HG02870 (cell line): Measurements from ENCODE around the gene PABPC4L.
"Not testable (repeated sequence)": the region's sequence is repeated elsewhere in the genome, so short reads cannot be mapped to it uniquely, and the experiment has no call there.

Source experiments
- ATAC-seq: cut with Tn5 transposase; IDR thresholded peaks from one replicate; pipeline ENCODE4 v1.9.1; 2021; ENCODE audit warnings: mild to moderate bottlenecking, moderate library complexity; ENCODE audit not compliant: unreplicated experiment

Gene PABPC4L

GRCh38 chr4:134201216-134202161 lies at the start of gene PABPC4L:
TSS of gene PABPC4L (minus strand) at chr4:134201789. CDS start at chr4:134201019, 770 bp downstream.
- no peak for ATAC-seq

GRCh38 chr4:134251322-134251721 lies 49.7 kb upstream of the PABPC4L start:
- no peak for ATAC-seq

- ATAC-seq, result no peak
Measured at GRCh38 chr4:134243742-134244713, 42.4 kb upstream of the PABPC4L start.

- ATAC-seq, result no peak
Measured at GRCh38 chr4:134219043-134219442, 17.5 kb upstream of the PABPC4L start.

DNA sequence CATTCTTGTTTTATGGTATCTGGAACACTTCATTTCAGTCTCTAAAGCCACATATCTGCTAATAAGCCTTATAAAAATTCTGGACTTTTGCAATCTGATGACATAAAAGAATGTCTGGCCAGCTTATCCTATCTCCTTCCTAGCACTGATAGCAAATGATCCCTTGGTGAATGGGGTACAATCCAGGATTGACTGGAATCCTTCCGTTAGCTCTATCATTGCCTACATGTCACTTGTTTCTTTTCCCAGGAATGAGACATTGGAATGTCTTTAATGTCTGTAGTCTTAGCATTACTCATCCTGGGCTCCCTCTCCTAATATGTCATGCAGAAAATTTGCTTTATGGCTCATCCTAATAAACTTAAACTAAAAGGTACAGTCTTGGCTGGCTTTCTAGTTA lies 14.8 kb upstream of the PABPC4L start:
- no peak for ATAC-seq

- ATAC-seq, result no peak
Measured at GRCh38 chr4:134215620-134216344, 14.2 kb upstream of the PABPC4L start.

GRCh38 chr4:134207955-134208354 lies 6.4 kb upstream of the PABPC4L start:
- not testable (repeated sequence) for ATAC-seq

DNA sequence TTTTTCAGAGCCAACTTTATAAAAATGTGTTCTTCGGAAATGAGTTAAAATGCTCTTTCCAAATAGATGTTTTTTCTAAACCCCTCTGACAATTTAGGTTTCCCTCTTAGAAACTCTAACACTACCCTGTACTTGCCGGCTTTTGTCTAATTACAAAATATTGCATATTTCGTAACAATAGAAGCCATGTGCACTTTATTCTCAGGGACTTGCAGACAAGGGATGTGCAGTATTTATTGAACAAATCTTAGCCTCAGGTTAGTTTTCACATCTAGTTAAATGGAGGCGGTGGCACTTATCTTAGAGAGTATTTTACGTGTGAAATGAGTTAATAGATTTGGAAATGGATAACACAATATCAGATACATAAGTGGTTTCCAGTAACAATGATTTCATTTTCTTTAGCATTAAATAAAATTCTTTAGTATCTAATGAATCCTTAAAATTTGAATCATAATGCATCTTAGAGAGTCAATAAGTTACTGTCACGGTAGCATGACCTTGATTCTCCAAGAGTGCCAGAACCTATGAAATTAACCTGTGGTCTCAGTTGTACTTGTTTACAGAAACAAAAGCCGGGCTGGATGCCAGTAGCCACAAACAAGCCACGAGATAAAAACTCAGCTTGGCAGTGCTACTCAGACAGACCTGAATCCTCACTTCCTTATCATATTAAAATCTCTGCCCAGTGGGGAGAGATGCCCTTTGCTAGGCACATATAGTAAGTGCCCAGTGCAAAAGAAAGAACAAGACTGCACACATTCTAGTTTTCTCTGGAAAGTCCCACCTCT lies 772 bp upstream of the PABPC4L start:
- no peak for ATAC-seq

- ATAC-seq, result no peak
Measured at GRCh38 chr4:134200811-134201215, 776 bp downstream of the PABPC4L start.

GRCh38 chr4:134189949-134190348 lies 11.6 kb downstream of the PABPC4L start:
- ATAC-seq, result no peak

- no peak for ATAC-seq
Measured at GRCh38 chr4:134189480-134189879, 12.1 kb downstream of the PABPC4L start.

GRCh38 chr4:134178706-134179105 lies 22.9 kb downstream of the PABPC4L start:
- ATAC-seq, result no peak

DNA sequence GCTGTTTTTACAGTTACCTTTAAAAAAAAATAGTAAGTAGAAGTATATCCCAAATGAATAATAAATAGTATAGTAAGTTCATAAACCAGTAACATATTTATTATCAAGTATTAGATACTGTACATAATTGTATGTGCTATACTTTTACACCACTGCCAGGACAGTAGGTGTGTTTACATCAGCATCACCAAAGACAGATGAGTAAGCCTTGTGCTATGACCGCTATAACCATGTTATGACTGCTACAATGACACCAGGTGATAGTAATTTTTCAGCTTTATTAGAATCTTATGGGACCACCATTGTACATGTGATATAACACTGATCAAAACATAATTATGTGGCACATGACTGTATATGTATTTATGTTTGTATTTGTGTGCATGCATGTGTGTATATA lies 27.3 kb downstream of the PABPC4L start:
- ATAC-seq, result no peak

DNA sequence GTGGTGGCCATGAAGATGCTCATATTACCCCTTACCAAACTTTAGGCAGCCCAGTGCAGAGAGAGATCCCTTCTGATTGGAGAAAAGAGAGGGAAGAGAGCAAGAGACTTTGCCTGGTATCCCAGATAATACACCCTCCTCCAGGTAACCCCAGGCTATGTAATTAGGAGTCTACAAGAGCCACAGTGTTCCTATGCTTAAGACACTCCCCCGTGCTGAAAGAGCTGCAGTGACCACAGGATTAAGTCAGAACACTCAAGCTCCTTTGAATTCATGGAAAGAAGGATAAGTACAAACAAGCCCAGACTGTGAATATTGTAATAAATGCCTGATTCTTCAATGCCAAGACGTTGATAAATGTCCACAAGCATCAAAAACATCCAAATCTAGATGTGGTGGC lies 41.4 kb downstream of the PABPC4L start:
- ATAC-seq, result no peak

DNA sequence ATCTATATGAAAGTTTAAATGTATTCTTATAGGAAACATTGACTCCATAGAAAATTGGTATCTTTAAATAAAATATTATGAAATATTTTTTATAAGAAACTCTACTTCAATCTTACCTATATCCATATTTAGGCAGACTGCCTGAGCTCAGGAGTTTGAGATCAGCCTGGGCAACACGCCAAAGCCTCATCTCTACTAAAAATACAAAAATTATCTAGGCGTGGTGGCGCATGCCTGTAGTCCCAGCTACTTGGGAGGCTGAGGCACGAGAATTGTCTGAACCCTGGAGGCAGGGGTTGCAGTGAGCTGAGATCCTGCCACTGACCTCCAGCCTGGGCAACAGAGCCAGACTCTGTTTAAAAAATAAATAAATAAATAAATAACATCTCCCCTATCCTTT lies 47.5 kb downstream of the PABPC4L start:
- ATAC-seq, result no peak

- no peak for ATAC-seq
Measured at GRCh38 chr4:134147941-134148340, 53.6 kb downstream of the PABPC4L start.
